HG03039 (cell line): ENCODE measurements around the gene ZNF783.
"Not testable (repeated sequence)": the region's sequence is repeated elsewhere in the genome, so short reads cannot be mapped to it uniquely, and the experiment has no call there.

Experiments
- ATAC-seq: cut with Tn5 transposase; IDR thresholded peaks from one replicate; pipeline ENCODE4 v1.9.1; 2021; ENCODE audit warnings: mild to moderate bottlenecking, moderate library complexity; ENCODE audit not compliant: unreplicated experiment

ZNF783 gene

GRCh38 chr7:149325248-149325647 lies 63.3 kb downstream of the ZNF783 start:
- no peak for ATAC-seq

- no peak for ATAC-seq
These were observed 67.3 kb downstream of the ZNF783 start for GRCh38 chr7:149329265-149329664.

GRCh38 chr7:149329766-149330334 lies 67.9 kb downstream of the ZNF783 start:
- ATAC-seq = no peak

GRCh38 chr7:149330914-149331567 lies 69.0 kb downstream of the ZNF783 start:
- ATAC-seq = no peak

GRCh38 chr7:149332602-149333320 lies 70.8 kb downstream of the ZNF783 start:
- not testable (repeated sequence) for ATAC-seq

GRCh38 chr7:149333321-149333717 lies 71.3 kb downstream of the ZNF783 start:
- ATAC-seq = no peak

- no peak for ATAC-seq
These were observed 72.2 kb downstream of the ZNF783 start for GRCh38 chr7:149334219-149334618.
